Measurements from ENCODE around the gene HOOK2.
"Not testable (repeated sequence)": the region's sequence is repeated elsewhere in the genome, so short reads cannot be mapped to it uniquely, and the experiment has no call there.

The HOOK2 gene

DNA sequence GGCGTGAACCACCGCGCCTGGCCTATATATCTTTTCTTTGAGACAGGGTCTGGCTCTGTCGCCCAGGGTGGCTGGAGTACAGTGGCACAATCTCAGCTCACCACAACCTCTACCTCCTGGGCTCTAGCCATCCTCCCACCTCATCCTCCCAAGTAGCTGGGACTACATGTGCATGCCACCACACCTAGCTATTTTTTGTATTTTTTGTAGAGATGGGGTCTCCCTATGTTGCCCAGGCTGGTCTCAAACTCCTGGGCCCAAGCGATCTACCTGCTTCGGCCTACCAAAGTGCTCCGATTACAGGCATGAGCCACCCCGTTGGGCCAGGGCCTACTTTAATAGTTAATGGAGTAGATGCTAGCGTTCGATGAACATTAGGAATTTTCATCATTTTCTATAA, 55.1 kb downstream of the HOOK2 start:
- DNase-seq = no peak

DNA sequence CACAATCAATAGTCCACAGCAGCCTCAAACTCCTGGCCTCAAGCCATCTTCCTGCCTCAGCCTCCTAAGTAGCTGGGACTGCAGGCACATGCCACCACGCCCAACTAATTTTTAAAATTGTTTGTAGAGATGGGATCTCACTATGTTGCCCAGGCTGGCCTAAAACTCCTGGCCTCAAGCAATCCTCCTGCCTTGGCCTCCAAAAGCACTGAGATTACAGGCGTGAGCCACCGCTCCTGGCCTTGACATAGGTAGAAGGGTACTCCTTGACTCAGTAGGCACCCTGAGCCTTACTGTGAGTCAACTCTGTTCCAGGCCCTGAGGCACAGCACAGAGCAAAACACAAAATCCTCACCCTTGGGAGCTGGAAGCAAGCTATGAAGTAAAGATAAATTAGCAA, 59.4 kb downstream of the HOOK2 start:
- DNase-seq = no peak

DNA sequence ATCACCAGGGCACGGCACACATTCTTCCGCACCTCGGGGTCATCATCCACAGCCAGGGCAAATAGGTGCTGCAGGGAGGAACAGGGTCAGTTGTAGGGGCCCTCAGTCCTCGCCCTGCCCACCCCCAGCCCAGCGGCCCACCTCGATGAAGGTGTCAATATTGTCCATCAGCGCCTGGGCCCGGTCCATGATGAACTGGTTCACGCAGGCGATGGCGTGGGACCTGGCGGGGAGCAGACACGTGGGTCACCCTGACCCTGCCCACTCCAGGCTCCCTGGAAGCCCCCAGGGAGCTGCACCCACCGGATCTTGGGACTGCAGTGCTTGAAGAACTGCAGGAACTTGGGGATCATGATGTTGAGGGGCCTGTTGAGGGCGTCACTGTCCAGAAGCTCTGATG, 60.2 kb downstream of the HOOK2 start:
- DNase-seq = no peak

DNA sequence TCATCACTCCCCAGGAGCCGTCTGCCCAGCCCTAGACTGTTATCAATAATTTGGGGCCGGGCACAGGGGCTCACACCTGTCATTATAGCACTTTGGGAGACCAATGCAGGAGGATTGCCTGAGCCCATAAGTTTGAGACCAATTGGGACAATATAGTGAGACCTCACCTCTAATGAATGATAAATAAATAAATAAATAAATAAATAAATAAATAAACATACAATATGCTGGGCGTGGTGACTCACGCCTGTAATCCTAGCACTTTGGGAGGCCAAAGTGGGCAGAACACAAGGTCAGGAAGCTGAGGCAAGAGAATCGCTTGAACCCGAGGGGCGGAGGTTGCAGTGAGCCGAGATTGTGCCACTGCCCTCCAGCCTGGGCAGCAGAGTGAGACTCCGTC, 62.0 kb downstream of the HOOK2 start:
- DNase-seq = not testable (repeated sequence)
